GM12878 (cell line): Measurements from ENCODE around the gene RAPGEF1. TPM values are rescaled to one million over a fixed set of nuclear protein-coding genes. Genes with fewer than 3 reads are reported as not detected.
A peak's percentile ranks its signal among the peaks of the same experiment; 100 is the strongest.

Experiments used
- BACH1 ChIP-seq: fragments of 450-650 bp; IDR thresholded peaks from 2 replicates; pipeline ENCODE4 v1.6.1; 2017; ENCODE audit warnings: mild to moderate bottlenecking, borderline replicate concordance
- BMI1 ChIP-seq: fragments of 450-650 bp; IDR thresholded peaks from 2 replicates; pipeline ENCODE4 v1.6.1; 2016; ENCODE audit warnings: mild to moderate bottlenecking, moderate library complexity, borderline replicate concordance
- CREB1 ChIP-seq: IDR thresholded peaks from 2 replicates; pipeline ENCODE4 v1.6.1; 2012; ENCODE audit warnings: low read depth, mild to moderate bottlenecking, inconsistent platforms
- CTCF ChIP-seq, 3 experiments: IDR thresholded peaks in 2 of 3; conservative IDR thresholded peaks in 1 of 3; 2 replicates each; pipeline ENCODE4 v1.5.1; 2011; ENCODE audit warnings: low read depth in 3 of 3, low read length in 3 of 3, mild to moderate bottlenecking in 3 of 3, control low read depth in 2 of 3, moderate library complexity in 2 of 3, inconsistent platforms in 1 of 3, mixed read lengths in 1 of 3; ENCODE audit not compliant: control insufficient read depth in 2 of 3, insufficient read depth in 1 of 3; ENCODE audit errors: extremely low read depth in 1 of 3
- DPF2 ChIP-seq: fragments of 450-650 bp; IDR thresholded peaks from 2 replicates; pipeline ENCODE4 v1.6.1; 2017; ENCODE audit warnings: mild to moderate bottlenecking
- ETV6 ChIP-seq, 2 experiments: fragments of 450-650 bp in 1 of 2; IDR thresholded peaks in 1 of 2; conservative IDR thresholded peaks in 1 of 2; 2 replicates each; pipeline ENCODE4 v1.6.1; 2014; ENCODE audit warnings: antibody characterized with exemption in 1 of 2, borderline replicate concordance in 1 of 2, low read depth in 1 of 2, mild to moderate bottlenecking in 1 of 2, moderate library complexity in 1 of 2
- FOXM1 ChIP-seq: IDR thresholded peaks from 2 replicates; pipeline ENCODE4 v1.6.1; 2012; ENCODE audit warnings: low read depth, mild to moderate bottlenecking, inconsistent platforms, low read length, moderate library complexity
- IKZF2 ChIP-seq, 2 experiments: fragments of 450-650 bp; IDR thresholded peaks; 2 replicates each; pipeline ENCODE4 v1.6.1; 2017; ENCODE audit warnings: mild to moderate bottlenecking in 2 of 2, moderate library complexity in 2 of 2
- JUNB ChIP-seq: IDR thresholded peaks from 2 replicates; pipeline ENCODE4 v1.6.1; 2016; ENCODE audit warnings: antibody characterized with exemption, mild to moderate bottlenecking
- MTA2 ChIP-seq: fragments of 450-650 bp; IDR thresholded peaks from 2 replicates; pipeline ENCODE4 v1.6.1; 2016; ENCODE audit warnings: low read depth, mild to moderate bottlenecking, moderate library complexity
- NBN ChIP-seq: fragments of 450-650 bp; IDR thresholded peaks from 2 replicates; pipeline ENCODE4 v1.6.1; 2016
- PAX5 ChIP-seq: IDR thresholded peaks from 2 replicates; pipeline ENCODE4 v1.6.1; 2011; ENCODE audit warnings: low read depth, low read length, borderline replicate concordance
- POU2F2 ChIP-seq: IDR thresholded peaks from 3 replicates; pipeline ENCODE4 v1.6.1; 2011; ENCODE audit warnings: low read depth, mild to moderate bottlenecking, low read length, borderline replicate concordance
- RELA ChIP-seq: fragments of 450-650 bp; IDR thresholded peaks from 2 replicates; pipeline ENCODE4 v1.8.0; 2014; ENCODE audit warnings: borderline replicate concordance; ENCODE audit not compliant: partially characterized antibody
- RFX5 ChIP-seq: IDR thresholded peaks from 2 replicates; pipeline ENCODE4 v1.6.1; 2011; ENCODE audit warnings: low read depth, low read length, improper control_type of control experiment
- RUNX3 ChIP-seq: IDR thresholded peaks from 2 replicates; pipeline ENCODE4 v1.6.1; 2012; ENCODE audit warnings: low read length, inconsistent platforms
- SIN3A ChIP-seq: IDR thresholded peaks from 2 replicates; pipeline ENCODE4 v1.6.1; 2012; ENCODE audit warnings: low read depth, low read length, improper control_type of control experiment
- SKIL ChIP-seq: fragments of 450-650 bp; IDR thresholded peaks from 2 replicates; pipeline ENCODE4 v1.6.1; 2017; ENCODE audit warnings: mild to moderate bottlenecking, low read depth, inconsistent platforms; ENCODE audit not compliant: poor library complexity, severe bottlenecking
- SP1 ChIP-seq: IDR thresholded peaks from one replicate; pipeline ENCODE4 v1.6.1; 2011; ENCODE audit warnings: low read depth, low read length
- SREBF1 ChIP-seq: IDR thresholded peaks from 2 replicates; pipeline ENCODE4 v1.6.1; 2012; ENCODE audit warnings: mild to moderate bottlenecking, low read length
- TCF12 ChIP-seq: IDR thresholded peaks from 2 replicates; pipeline ENCODE4 v1.6.1; 2011; ENCODE audit warnings: low read depth, mild to moderate bottlenecking, low read length
- ZNF687 ChIP-seq: fragments of 450-650 bp; IDR thresholded peaks from 2 replicates; pipeline ENCODE4 v1.6.1; 2017; ENCODE audit warnings: mild to moderate bottlenecking, moderate library complexity
- polyA plus RNA-seq, 11 experiments: library from polyadenylated mRNA; depleted of rRNA in 4 of 11; unstranded in 6 of 11; stranded (reverse) in 5 of 11; fragments of >200 nt; fragmentation: Nextera tagmentation in 4 of 11; fragmentation: Illumina TruSeq in 1 of 11; extraction: Ambion mirVana in 4 of 11; extraction: Trizol in 1 of 11; gene quantifications; 1 replicate in 1 of 11; 2 replicates in 10 of 11; pipeline versions ENCODE4 v1.2.1 to v1.2.3, GENCODE V29; 2011 to 2016; ENCODE audit warnings: inconsistent platforms in 2 of 11, missing spikeins in 2 of 11, low read depth in 1 of 11
- total RNA-seq, 4 experiments: library from RNA; depleted of rRNA in 3 of 4; stranded (reverse); fragments of >200 nt in 3 of 4; fragmentation: Illumina TruSeq in 1 of 4; extraction: Trizol in 1 of 4; gene quantifications; 2 replicates each; pipeline versions ENCODE4 v1.2.1 to v1.2.3, GENCODE V29; 2013 to 2021
- TF ChIP-seq, protein P1 (sequence below): IDR thresholded peaks from 2 replicates; pipeline ENCODE4 v1.6.1; 2012; ENCODE audit warnings: low read depth, low read length, improper control_type of control experiment

RAPGEF1 gene
- total and polyA plus RNA-seq, 10 of the 15 experiments (the other 5 are each of a cell fraction or from before 2014, with no cell fraction given), result 0.42 to 113 (median 45.9) TPM

DNA sequence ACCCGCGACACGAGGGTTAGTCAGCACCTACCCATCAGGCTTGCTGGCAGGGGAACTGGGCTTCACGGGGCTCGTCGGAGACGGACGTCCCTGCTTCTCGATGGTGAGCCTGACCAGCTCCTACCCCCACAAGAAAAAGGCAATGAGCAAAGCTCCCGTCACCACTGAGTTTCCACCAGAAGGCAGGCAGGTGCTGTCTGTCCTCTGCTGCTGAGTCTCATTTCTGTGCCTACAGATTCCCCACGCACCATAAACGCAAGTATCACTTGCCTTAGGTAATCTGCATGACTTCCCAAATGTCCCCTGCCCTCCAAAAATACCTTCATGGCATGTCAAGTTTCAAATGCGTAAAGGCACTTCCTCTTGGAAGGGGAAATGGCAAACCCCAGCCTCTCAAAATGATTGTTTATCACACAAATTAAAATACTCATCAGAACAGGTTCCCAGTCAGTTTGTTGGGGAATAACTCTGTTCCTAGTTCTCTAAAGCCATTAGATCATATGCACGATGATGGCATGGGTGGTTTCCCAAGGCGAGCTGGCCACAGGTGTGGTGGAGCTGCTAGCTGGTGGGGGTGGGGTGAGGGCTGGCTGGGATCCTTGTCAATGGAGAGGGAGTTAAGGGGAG lies 109.6 kb downstream of the RAPGEF1 start (continued):
- TF ChIP-seq SKIL (peak; percentile 93), ETV6 (conservative IDR thresholded peaks at IDR 0.05 in 1 of 2, IDR thresholded peaks at IDR 0.05 in 1 of 2; ENCODE audit: borderline replicate concordance in 1 of 2, low read depth in 1 of 2) (peak in 1 of 2 experiments; percentile 98; a peak in 2 of 4 replicates), MTA2 (peak; percentile 95), CTCF (IDR thresholded peaks at IDR 0.05 in 2 of 3, conservative IDR thresholded peaks at IDR 0.05 in 1 of 3; ENCODE audit: control insufficient read depth in 2 of 3, extremely low read depth in 1 of 3, insufficient read depth in 1 of 3, low read depth in 3 of 3, low read length in 3 of 3) (peak in 2 of 3 experiments; percentile 19 to 48; a peak in 3 of 6 replicates), DPF2 (peak; percentile 91), TCF12 (peak; percentile 91), RFX5 (no peak), RELA (peak; percentile 96), FOXM1 (peak; percentile 99), CREB1 (peak; percentile 83), ZNF687 (peak; percentile 85), POU2F2 (peak; percentile 93), RUNX3 (peak; percentile 92), SIN3A (no peak), BACH1 (peak; percentile 64), SP1 (peak; percentile 82), SREBF1 (no peak), PAX5 (peak; percentile 92), IKZF2 (IDR thresholded peaks at IDR 0.05) (peak; percentile 98 to 99), NBN (peak; percentile 81), BMI1 (peak; percentile 67; the same call in 1 of the 2 replicates), JUNB (peak; percentile 92)
- TF ChIP-seq, protein P1, sequence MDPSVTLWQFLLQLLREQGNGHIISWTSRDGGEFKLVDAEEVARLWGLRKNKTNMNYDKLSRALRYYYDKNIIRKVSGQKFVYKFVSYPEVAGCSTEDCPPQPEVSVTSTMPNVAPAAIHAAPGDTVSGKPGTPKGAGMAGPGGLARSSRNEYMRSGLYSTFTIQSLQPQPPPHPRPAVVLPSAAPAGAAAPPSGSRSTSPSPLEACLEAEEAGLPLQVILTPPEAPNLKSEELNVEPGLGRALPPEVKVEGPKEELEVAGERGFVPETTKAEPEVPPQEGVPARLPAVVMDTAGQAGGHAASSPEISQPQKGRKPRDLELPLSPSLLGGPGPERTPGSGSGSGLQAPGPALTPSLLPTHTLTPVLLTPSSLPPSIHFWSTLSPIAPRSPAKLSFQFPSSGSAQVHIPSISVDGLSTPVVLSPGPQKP, result no peak
